Breast epithelium (tissue), 3 donors: ENCODE data around the gene ADCY5.

Experiments
- CTCF ChIP-seq, 3 donors: fragments of 450-650 bp; IDR thresholded peaks; one replicate each; pipeline ENCODE4 v1.5.1; 2016 to 2017; ENCODE audit warnings: antibody characterized with exemption in 3 of 3, mild to moderate bottlenecking in 3 of 3, moderate library complexity in 3 of 3
- POLR2A ChIP-seq: fragments of 450-650 bp; IDR thresholded peaks from one replicate; pipeline ENCODE4 v1.6.1; 2016; ENCODE audit warnings: antibody characterized with exemption, mild to moderate bottlenecking, moderate library complexity
- POLR2AphosphoS5 ChIP-seq, 3 donors: sonication (generic); formaldehyde crosslinking; IDR thresholded peaks; one replicate each; pipeline ENCODE4 v1.6.1; 2017; ENCODE audit warnings: antibody characterized with exemption in 3 of 3

GRCh38 chr3:123287962-123288302 lies 161.0 kb downstream of the ADCY5 start:
- no peak for TF ChIP-seq POLR2A
- no peak for TF ChIP-seq CTCF (IDR thresholded peaks at IDR 0.05)
- TF ChIP-seq POLR2AphosphoS5 (IDR thresholded peaks at IDR 0.05): no peak
